ENCODE results near the gene B3GNT5. TPM values are rescaled to one million over a fixed set of nuclear protein-coding genes. Genes with fewer than 3 reads are reported as not detected.

The B3GNT5 gene
- total and polyA plus RNA-seq, 2 of the 8 experiments (the other 6 are each of a cell fraction or from before 2014, with no cell fraction given) = 2.4 to 9.7 TPM

GRCh38 chr3:183300996-183301562, 48.0 kb downstream of the B3GNT5 start:
- Histone ChIP-seq H2BK12ac (ENCODE audit: low read depth, low read length) (no peak overlapping the region), H3K9ac (replicated peaks in 1 of 4; ENCODE audit: extremely low read depth in 1 of 4, low read depth in 3 of 4, low read length in 3 of 4) (no peak overlapping the region), H4K8ac (ENCODE audit: extremely low read depth, insufficient read depth, low read length) (no peak overlapping the region), H4K5ac (ENCODE audit: insufficient read length, low read depth, low read length) (no peak overlapping the region), H3K79me2 (ENCODE audit: control insufficient read depth in 1 of 2, insufficient read depth in 2 of 2, low read length in 2 of 2) (no peaks in the 10 kb centered on the region), H3K4ac (replicated peaks; ENCODE audit: insufficient read length, low read depth, low read length) (no peak overlapping the region), H3K23me2 (ENCODE audit: low read depth, low read length) (no peaks in the 10 kb centered on the region; the same call in 1 of the 2 replicates), H2BK120ac (replicated peaks; ENCODE audit: low read depth, low read length) (no peak overlapping the region), H3K18ac (ENCODE audit: extremely low read depth, low read length) (no peak overlapping the region), H3K4me1 (replicated peaks in 1 of 4; ENCODE audit: control insufficient read depth in 3 of 4, insufficient read depth in 4 of 4, low read length in 3 of 4) (peaks cover 0 to 6% (median 4%) of the 10 kb centered on the region in 4 experiments; a peak in 4 of 7 replicates), H3K36me3 (ENCODE audit: control insufficient read depth in 2 of 4, insufficient read depth in 4 of 4, low read length in 3 of 4) (peaks cover 0 to 7% (median 0%) of the 10 kb centered on the region in 4 experiments; a peak in 3 of 8 replicates), H3K56ac (replicated peaks; ENCODE audit: insufficient read length, low read depth, low read length) (no peak overlapping the region), H2BK15ac (ENCODE audit: low read length) (no peak overlapping the region), H3K27me3 (replicated peaks in 1 of 4; ENCODE audit: control insufficient read depth in 3 of 4, extremely low read depth in 1 of 4, insufficient read depth in 3 of 4, low read length in 3 of 4) (no peaks in the 10 kb centered on the region), H4K20me1 (replicated peaks in 1 of 2; ENCODE audit: control insufficient read depth in 1 of 2, insufficient read depth in 2 of 2, low read length in 2 of 2) (no peaks in the 10 kb centered on the region), H3K9me3 (ENCODE audit: insufficient read depth in 2 of 2, low read depth in 1 of 2, low read length in 1 of 2) (no peaks in the 10 kb centered on the region), H3K14ac (ENCODE audit: insufficient read length) (no peak overlapping the region), H3K4me2 (ENCODE audit: insufficient read depth in 1 of 2, low read depth in 2 of 2, low read length in 2 of 2) (no peak overlapping the region), H2BK5ac (ENCODE audit: low read depth, low read length) (no peak overlapping the region), H3K4me3 (ENCODE audit: extremely low read depth in 1 of 4, insufficient read depth in 2 of 4, low read depth in 3 of 4, low read length in 4 of 4) (no peak overlapping the region), H3K79me1 (ENCODE audit: low read depth, low read length) (no peaks in the 10 kb centered on the region; the same call in 1 of the 2 replicates), H3K27ac (ENCODE audit: low read depth, low read length) (no peak overlapping the region), H3K23ac (ENCODE audit: insufficient read length) (no peak overlapping the region), H2BK20ac (ENCODE audit: low read length) (no peak overlapping the region), H4K91ac (replicated peaks; ENCODE audit: insufficient read length, low read length) (no peak overlapping the region), H2AK5ac (ENCODE audit: low read depth, low read length) (no peak overlapping the region), H2AFZ (ENCODE audit: low read length) (no peak overlapping the region)
- POLR2A ChIA-PET (ENCODE audit: partially characterized antibody) = no interaction called here
- CTCF ChIA-PET (ENCODE audit: partially characterized antibody) = interaction anchor here (1.1 to 1.5 kb wide), 2 partner anchors 33 to 118 kb away, joined by 3 to 4 read pairs; no protein-coding TSS in a partner anchor
- DNase-seq (ENCODE audit: low read depth in 1 of 2, low spot score in 2 of 2) (no peak), FAIRE-seq (no peak)
- TF ChIP-seq SIN3A (conservative IDR thresholded peaks at IDR 0.05 in 1 of 2, IDR thresholded peaks at IDR 0.05 in 1 of 2; ENCODE audit: low read depth in 1 of 2, low read length in 2 of 2) (no peak), KDM1A (IDR thresholded peaks at IDR 0.05; ENCODE audit: borderline replicate concordance, low read length) (no peak), EZH2 (IDR thresholded peaks at IDR 0.05; ENCODE audit: low read depth, low read length, severe bottlenecking) (no peak), TCF12 (IDR thresholded peaks at IDR 0.05; ENCODE audit: low read depth, low read length) (no peak), EP300 (IDR thresholded peaks at IDR 0.05; ENCODE audit: borderline replicate concordance in 1 of 2, low read depth in 2 of 2, low read length in 2 of 2) (no peak), HDAC2 (IDR thresholded peaks at IDR 0.05; ENCODE audit: borderline replicate concordance in 1 of 2, low read depth in 2 of 2, low read length in 2 of 2) (no peak), EGR1 (IDR thresholded peaks at IDR 0.05; ENCODE audit: borderline replicate concordance, low read depth, low read length) (no peak)
- WGBS, 2 experiments (ENCODE audit: extremely low coverage in 1 of 2, insufficient coverage in 1 of 2, insufficient read length in 1 of 2, insufficient replicate concordance in 2 of 2, low coverage in 1 of 2, low lambda C conversion rate in 2 of 2, missing lambda C conversion rate in 1 of 2) = 94% methylated on average over 6 of the region's 6 CpGs; no CpG with 5 or more reads in 1 of the 2 experiments

All from H1 (cell line).